ENCODE measurements around the gene WIZ. TPM values are rescaled to one million over a fixed set of nuclear protein-coding genes. Genes with fewer than 3 reads are reported as not detected.

The WIZ gene
- total RNA-seq, 1 donor from 2014 or later: 42.7 TPM

DNA sequence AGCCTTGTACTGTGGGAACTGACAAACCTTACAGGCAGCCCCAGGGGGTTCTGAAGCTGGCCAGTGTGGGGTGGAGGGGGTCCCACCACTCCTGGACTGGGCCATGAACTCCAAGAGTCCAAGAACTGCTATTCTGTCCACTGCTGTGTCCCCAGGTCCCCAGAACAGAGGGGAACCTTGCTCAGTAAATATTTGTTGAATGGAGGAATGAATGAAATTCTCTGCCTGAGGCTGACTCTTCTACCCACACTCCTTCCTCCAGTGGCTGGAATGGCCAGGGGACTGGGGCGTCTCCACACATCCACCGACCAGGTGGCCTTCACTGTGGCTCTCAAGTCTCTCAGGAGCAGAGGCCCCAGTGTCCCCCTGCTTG lies 11.6 kb downstream of the WIZ start:
- no peak overlapping the region for H3K4me3 ChIP-seq (ENCODE audit: low read depth, low read length)
- no peaks in the 10 kb centered on the region for H3K27me3 ChIP-seq (ENCODE audit: control insufficient read depth, insufficient read depth, low read length)
- no peak for DNase-seq (ENCODE audit: low read depth)
- TF ChIP-seq, protein P1, sequence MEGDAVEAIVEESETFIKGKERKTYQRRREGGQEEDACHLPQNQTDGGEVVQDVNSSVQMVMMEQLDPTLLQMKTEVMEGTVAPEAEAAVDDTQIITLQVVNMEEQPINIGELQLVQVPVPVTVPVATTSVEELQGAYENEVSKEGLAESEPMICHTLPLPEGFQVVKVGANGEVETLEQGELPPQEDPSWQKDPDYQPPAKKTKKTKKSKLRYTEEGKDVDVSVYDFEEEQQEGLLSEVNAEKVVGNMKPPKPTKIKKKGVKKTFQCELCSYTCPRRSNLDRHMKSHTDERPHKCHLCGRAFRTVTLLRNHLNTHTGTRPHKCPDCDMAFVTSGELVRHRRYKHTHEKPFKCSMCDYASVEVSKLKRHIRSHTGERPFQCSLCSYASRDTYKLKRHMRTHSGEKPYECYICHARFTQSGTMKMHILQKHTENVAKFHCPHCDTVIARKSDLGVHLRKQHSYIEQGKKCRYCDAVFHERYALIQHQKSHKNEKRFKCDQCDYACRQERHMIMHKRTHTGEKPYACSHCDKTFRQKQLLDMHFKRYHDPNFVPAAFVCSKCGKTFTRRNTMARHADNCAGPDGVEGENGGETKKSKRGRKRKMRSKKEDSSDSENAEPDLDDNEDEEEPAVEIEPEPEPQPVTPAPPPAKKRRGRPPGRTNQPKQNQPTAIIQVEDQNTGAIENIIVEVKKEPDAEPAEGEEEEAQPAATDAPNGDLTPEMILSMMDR (IDR thresholded peaks at IDR 0.05; ENCODE audit: insufficient read depth, low read length, poor library complexity, severe bottlenecking): no peak
- no peaks in the 10 kb centered on the region for H3K36me3 ChIP-seq (ENCODE audit: control insufficient read depth, insufficient read depth, low read length)

DNA sequence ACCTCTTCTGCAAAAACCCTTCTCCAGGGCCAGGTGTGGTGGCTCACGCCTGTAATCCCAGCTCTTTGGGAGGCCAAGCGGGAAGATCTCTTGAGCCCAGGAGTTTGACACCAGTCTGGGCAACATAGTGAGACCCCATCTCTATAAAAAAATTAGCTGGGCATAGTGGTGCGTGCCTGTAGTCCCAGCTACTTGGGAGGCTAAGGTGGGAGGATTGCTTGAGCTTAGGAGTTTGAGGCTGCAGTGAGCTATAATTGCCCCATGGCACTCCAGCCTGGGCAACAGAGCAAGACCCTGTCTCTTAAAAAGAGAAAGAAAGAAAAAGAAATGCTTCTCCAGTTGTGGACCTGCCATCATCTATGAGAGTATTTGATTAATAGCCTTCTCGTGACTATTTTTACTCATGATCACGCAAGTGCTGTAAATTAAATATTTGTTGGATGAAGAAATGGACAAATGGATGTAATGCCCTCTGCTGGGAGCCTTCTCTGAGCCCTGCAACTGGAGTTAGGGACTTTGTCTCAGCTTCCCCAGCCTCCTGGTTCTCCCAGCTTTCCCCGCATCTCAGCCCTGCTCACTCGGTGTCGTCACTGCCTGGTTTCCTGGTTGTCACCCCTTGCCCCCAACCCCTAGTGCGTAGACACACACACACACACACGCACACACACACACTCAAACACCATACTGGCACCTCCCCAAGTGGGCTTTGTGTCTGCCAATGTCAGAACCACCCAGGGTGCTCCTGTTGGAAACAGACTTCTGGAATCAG lies 12.2 kb downstream of the WIZ start:
- Histone ChIP-seq H3K27me3 (ENCODE audit: control insufficient read depth, insufficient read depth, low read length) (no peaks in the 10 kb centered on the region), H3K4me3 (ENCODE audit: low read depth, low read length) (no peak overlapping the region), H3K36me3 (ENCODE audit: control insufficient read depth, insufficient read depth, low read length) (no peaks in the 10 kb centered on the region)
- TF ChIP-seq, protein P1 (IDR thresholded peaks at IDR 0.05; ENCODE audit: insufficient read depth, low read length, poor library complexity, severe bottlenecking): no peak
- DNase-seq (ENCODE audit: low read depth): no peak

DNA sequence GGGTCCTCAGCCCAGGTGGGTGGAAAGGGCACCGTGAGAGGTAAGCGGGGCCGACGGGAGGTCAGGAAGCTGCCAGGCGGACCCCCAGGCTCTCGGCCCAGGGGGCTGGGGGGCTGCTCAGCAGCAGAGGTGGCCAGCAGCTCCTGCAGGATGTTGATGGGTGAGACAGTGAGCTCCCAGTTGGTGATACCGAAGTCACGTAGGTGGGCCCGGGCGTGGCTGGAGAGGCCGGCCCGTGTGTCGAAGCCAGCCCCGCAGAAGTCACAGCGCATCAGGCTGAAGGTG lies 13.0 kb downstream of the WIZ start:
- no peak for DNase-seq (ENCODE audit: low read depth)
- Histone ChIP-seq H3K4me3 (ENCODE audit: low read depth, low read length) (no peak overlapping the region), H3K36me3 (ENCODE audit: control insufficient read depth, insufficient read depth, low read length) (no peaks in the 10 kb centered on the region), H3K27me3 (ENCODE audit: control insufficient read depth, insufficient read depth, low read length) (no peaks in the 10 kb centered on the region)
- TF ChIP-seq, protein P1 (IDR thresholded peaks at IDR 0.05; ENCODE audit: insufficient read depth, low read length, poor library complexity, severe bottlenecking): no peak

DNA sequence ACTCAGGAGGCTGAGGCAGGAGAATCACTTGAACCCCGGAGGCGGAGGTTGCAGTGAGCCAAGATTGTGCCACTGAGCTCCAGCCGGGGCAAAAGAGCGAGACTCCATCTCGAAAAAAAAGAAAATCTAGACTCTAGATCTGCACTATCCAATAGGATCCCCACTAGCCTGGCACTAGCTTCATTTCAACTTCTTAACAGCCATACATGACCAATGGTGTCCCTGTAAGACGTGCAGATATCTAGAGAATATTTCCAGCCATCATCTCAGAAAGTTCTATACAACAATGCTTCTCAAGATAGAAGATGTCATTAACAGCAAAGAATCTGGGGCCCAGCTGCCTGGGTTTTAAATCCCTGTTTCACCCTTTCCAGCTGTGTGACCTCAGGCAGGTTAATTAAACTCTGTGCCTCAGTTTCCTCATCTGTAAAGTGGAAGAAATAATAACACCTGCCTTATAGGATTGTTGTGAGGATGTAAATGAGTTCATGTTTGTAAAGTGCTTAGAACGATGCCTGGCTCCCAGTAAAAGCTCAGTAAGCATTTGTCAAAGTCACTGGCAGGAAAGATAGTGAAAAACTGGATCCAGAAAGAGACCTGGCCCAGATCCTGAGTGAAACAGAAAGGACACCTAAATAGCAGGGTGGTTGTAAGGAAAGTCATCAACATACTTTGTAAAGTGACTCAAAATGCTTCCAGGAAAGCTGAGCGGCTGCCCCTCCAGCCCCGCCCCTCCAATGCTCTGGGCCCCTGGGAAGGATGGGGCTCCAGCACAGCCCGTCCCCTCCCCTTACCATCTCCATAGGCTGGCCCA lies 13.5 kb downstream of the WIZ start:
- no peak for DNase-seq (ENCODE audit: low read depth)
- TF ChIP-seq, protein P1 (IDR thresholded peaks at IDR 0.05; ENCODE audit: insufficient read depth, low read length, poor library complexity, severe bottlenecking): no peak
- Histone ChIP-seq H3K36me3 (ENCODE audit: control insufficient read depth, insufficient read depth, low read length) (no peaks in the 10 kb centered on the region), H3K27me3 (ENCODE audit: control insufficient read depth, insufficient read depth, low read length) (no peaks in the 10 kb centered on the region), H3K4me3 (ENCODE audit: low read depth, low read length) (no peak overlapping the region)

DNA sequence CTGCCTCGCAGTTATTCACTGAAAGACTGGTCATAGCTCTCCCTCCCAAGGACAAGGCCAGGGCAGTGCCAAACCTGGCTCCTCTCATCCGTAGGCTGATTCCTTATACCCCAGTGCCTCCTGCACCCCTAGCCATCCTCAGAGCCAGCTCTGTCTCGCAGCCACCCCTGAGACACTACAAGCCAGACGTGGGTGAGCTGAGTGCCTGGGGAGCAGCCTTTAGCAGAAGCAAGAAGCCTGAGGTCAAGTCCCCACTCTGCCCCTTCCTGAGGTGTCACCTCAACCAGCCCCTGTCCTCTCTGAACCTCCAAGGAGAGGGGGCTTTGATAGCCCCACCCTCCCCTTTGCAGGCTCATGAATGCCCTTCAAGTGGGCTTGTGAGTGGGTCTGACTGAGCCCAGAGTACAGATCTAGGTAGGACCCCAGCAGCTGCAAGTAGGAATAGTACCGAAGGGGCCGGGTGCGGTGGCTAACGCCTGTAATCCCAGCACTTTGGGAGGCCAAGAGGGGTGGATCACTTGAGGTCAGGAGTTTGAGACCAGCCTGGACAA lies 16.2 kb downstream of the WIZ start:
- TF ChIP-seq, protein P1 (IDR thresholded peaks at IDR 0.05; ENCODE audit: insufficient read depth, low read length, poor library complexity, severe bottlenecking): no peak

More for the DNA sequence above, 16.2 kb downstream of the WIZ start:
- Histone ChIP-seq H3K4me3 (ENCODE audit: low read depth, low read length) (peak overlapping the region; percentile 82), H3K36me3 (ENCODE audit: control insufficient read depth, insufficient read depth, low read length) (no peaks in the 10 kb centered on the region), H3K27me3 (ENCODE audit: control insufficient read depth, insufficient read depth, low read length) (no peaks in the 10 kb centered on the region)
- no peak for DNase-seq (ENCODE audit: low read depth)
